GM18858 (cell line): ENCODE data around the gene S1PR3.

Experiments used
- ATAC-seq: cut with Tn5 transposase; IDR thresholded peaks from one replicate; pipeline ENCODE4 v1.9.1; 2021; ENCODE audit not compliant: unreplicated experiment

Gene S1PR3

GRCh38 chr9:89008055-89008743 lies 16.9 kb downstream of the S1PR3 start:
- no peak for ATAC-seq

GRCh38 chr9:89008744-89009545 lies 17.7 kb downstream of the S1PR3 start:
- ATAC-seq, result no peak

- no peak for ATAC-seq
These were observed 18.2 kb downstream of the S1PR3 start for GRCh38 chr9:89009546-89009840.

GRCh38 chr9:89010056-89010455 lies 18.8 kb downstream of the S1PR3 start:
- ATAC-seq, result no peak

GRCh38 chr9:89010526-89011111 lies 19.4 kb downstream of the S1PR3 start:
- no peak for ATAC-seq

- no peak for ATAC-seq
These were observed 20.4 kb downstream of the S1PR3 start for GRCh38 chr9:89011683-89012082.

- no peak for ATAC-seq
These were observed 21.2 kb downstream of the S1PR3 start for GRCh38 chr9:89012294-89013042.

GRCh38 chr9:89013660-89014059 lies 22.4 kb downstream of the S1PR3 start:
- ATAC-seq, result no peak

GRCh38 chr9:89014153-89014552 lies 22.9 kb downstream of the S1PR3 start:
- no peak for ATAC-seq

- ATAC-seq, result no peak
These were observed 24.1 kb downstream of the S1PR3 start for GRCh38 chr9:89015336-89015735.

- ATAC-seq, result no peak
These were observed 29.5 kb downstream of the S1PR3 start for GRCh38 chr9:89020754-89021153.

GRCh38 chr9:89021154-89021803 lies 30.0 kb downstream of the S1PR3 start:
- no peak for ATAC-seq

- ATAC-seq, result no peak
These were observed 30.9 kb downstream of the S1PR3 start for GRCh38 chr9:89022001-89022759.

- ATAC-seq, result no peak
These were observed 31.6 kb downstream of the S1PR3 start for GRCh38 chr9:89022902-89023301.

GRCh38 chr9:89023740-89024139 lies 32.5 kb downstream of the S1PR3 start:
- ATAC-seq, result no peak

GRCh38 chr9:89024727-89025126 lies 33.5 kb downstream of the S1PR3 start:
- no peak for ATAC-seq

- ATAC-seq, result no peak
These were observed 34.3 kb downstream of the S1PR3 start for GRCh38 chr9:89025553-89025952.

- no peak for ATAC-seq
These were observed 35.6 kb downstream of the S1PR3 start for GRCh38 chr9:89026876-89027275.

GRCh38 chr9:89029788-89030187 lies 38.5 kb downstream of the S1PR3 start:
- ATAC-seq, result no peak

- ATAC-seq, result no peak
These were observed 40.9 kb downstream of the S1PR3 start for GRCh38 chr9:89032173-89032572.
